ENCODE data around the gene BRAT1. TPM values are rescaled to one million over a fixed set of nuclear protein-coding genes. Genes with fewer than 3 reads are reported as not detected.

Gene BRAT1
- total RNA-seq, 4 donors from 2014 or later, result 40.5 to 88.4 (median 60.6) TPM

DNA sequence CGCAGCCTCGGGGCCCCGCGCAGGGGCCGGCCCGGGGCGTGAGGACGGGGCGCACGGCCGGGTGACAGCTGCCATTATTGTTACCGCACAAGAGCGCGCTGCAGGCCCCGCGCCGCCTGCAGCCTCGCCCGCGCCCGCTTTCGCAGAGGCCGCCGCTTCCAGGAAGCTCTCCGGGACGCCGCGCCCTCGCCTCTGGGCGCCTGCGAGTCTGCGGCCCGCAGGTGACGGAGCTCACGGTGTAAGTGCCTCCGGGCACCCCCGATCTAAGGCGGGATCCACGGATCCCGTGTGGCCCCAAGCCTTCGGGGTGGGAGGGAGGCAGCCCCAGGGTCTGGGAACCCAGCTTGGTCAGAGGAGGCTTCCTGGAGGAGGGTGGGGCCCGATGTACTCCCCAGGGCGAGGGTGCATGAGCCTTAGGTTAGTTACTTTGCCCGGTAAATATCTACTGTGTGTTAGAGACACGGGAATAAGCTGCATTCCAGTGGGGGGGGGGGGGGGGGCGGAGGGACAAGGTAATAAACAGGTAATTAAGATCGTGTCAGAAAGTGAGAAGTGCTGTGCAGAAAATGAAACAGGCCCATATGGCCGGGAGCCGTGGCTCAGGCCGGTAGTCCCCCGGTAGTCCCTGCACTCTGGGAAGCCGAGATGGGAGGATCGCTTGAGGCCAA is 4.1 kb upstream of the BRAT1 start:
- intact Hi-C loops (cut with DNase I; ENCODE audit: low total_unique reads), result no loop called here
- no peak for TF ChIP-seq POLR2A (IDR thresholded peaks at IDR 0.05)
- TF ChIP-seq, protein P1, sequence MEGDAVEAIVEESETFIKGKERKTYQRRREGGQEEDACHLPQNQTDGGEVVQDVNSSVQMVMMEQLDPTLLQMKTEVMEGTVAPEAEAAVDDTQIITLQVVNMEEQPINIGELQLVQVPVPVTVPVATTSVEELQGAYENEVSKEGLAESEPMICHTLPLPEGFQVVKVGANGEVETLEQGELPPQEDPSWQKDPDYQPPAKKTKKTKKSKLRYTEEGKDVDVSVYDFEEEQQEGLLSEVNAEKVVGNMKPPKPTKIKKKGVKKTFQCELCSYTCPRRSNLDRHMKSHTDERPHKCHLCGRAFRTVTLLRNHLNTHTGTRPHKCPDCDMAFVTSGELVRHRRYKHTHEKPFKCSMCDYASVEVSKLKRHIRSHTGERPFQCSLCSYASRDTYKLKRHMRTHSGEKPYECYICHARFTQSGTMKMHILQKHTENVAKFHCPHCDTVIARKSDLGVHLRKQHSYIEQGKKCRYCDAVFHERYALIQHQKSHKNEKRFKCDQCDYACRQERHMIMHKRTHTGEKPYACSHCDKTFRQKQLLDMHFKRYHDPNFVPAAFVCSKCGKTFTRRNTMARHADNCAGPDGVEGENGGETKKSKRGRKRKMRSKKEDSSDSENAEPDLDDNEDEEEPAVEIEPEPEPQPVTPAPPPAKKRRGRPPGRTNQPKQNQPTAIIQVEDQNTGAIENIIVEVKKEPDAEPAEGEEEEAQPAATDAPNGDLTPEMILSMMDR (IDR thresholded peaks at IDR 0.05), result no peak
- peak overlapping the region; percentile 80 for H3K4me3 ChIP-seq (ENCODE audit: low read depth, poor library complexity, severe bottlenecking)
- WGBS, 2 donors, result 14 to 18% methylated on average over 13 to 21 of the region's 53 CpGs
- DNase-seq (ENCODE audit: low spot score in 2 of 2), result no peak

DNA sequence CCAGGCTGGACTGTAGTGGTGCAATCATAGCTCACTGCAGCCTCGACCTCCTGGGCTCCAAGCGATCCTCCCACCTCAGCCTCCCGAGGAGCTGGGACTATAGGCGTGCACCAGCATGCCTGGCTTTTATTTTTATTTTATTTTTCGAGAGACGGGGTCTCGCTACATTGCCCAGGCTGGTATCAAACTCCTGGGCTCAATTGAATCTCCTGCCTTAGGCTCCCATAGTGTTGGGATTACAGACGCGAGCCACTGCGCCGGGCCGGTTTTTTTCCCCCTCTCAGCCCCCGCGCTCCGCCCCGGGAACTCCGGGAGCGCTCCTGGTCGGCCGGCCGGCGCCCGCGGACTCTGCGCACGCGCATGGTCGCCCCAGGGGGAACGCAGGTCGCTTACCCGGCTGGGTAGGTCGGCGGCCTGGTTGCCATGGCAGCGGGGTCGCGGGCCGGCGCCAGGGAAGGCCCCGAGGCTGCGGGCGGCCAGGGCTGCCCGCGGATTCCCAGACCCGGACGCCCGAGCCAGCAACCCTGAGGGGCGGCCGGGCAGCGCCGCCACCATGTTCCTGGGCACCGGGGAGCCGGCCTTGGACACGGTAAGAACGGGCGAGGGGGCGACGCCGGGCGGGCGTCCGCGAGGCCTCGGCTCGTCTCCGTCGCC is 3.4 kb upstream of the BRAT1 start, which contains the start of gene IQCE:
TSS of gene IQCE (plus strand) at position 351 of the 654 bp plus-strand sequence. CDS start at position 554, 203 bp downstream.
- DNase-seq (ENCODE audit: low spot score in 2 of 2), result peak; percentile 86 to 98
- TF ChIP-seq POLR2A (IDR thresholded peaks at IDR 0.05), result no peak
- TF ChIP-seq, protein P1 (IDR thresholded peaks at IDR 0.05), result no peak
- intact Hi-C loops (cut with DNase I; ENCODE audit: low total_unique reads), result no loop called here
- 1 to 2% methylated on average over 19 to 27 of the region's 66 CpGs for WGBS, 2 donors
- peak within 1 kb of the TSS; percentile 80 for H3K4me3 ChIP-seq (ENCODE audit: low read depth, poor library complexity, severe bottlenecking)

GRCh38 chr7:2554661-2555111 is 638 bp downstream of the BRAT1 start:
- H3K4me3 ChIP-seq (ENCODE audit: low read depth, poor library complexity, severe bottlenecking), result peak overlapping the region; percentile 56
- TF ChIP-seq, protein P1 (IDR thresholded peaks at IDR 0.05), result no peak
- TF ChIP-seq POLR2A (IDR thresholded peaks at IDR 0.05), result no peak
- WGBS, 2 donors, result 0 to 3% methylated on average over 3 to 11 of the region's 12 CpGs
- DNase-seq (ENCODE audit: low spot score in 2 of 2), result no peak
- intact Hi-C loops (cut with DNase I; ENCODE audit: low total_unique reads), result no loop called here

DNA sequence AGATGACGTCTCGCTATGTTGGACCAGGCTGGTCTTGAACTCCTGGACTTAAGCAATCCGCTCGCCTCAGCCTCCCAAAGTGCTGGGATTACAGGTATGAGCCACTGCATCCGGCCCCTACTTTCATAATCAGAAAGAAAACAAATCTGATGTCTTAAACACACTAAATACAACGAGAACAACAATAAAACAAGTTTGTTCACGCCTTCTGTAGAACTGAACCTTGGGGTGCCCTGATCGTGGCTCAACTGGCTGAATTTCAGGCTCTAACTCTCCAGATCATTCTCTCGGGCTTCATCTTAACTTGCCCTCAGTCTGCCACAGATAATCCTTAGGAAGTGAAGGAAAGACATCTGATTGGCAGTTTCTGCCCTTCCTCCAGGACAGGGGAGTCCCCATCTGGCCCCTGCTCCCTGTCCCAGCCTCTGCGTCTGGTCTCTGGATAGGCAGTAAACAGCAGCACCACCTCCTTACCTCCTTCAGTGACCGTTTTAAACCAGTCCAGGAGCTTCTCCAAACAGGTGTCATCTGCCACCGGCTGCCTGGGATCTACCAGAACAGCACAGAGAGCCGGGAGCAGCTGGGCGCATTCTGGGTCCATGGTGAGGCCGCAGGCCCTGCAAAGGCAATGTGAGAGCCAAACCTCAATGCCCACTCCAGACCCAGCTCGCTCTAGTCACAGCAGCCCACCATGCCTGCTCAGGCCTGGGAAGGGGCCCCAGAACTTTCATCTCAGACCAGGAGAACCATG is 1.3 kb downstream of the BRAT1 start:
- TF ChIP-seq POLR2A (IDR thresholded peaks at IDR 0.05), result no peak
- TF ChIP-seq, protein P1 (IDR thresholded peaks at IDR 0.05), result no peak
- intact Hi-C loops (cut with DNase I; ENCODE audit: low total_unique reads), result no loop called here
- 52 to 64% methylated on average over 12 to 15 of the region's 16 CpGs for WGBS, 2 donors
- no peak overlapping the region for H3K4me3 ChIP-seq (ENCODE audit: low read depth, poor library complexity, severe bottlenecking)
- DNase-seq (ENCODE audit: low spot score in 2 of 2), result no peak

DNA sequence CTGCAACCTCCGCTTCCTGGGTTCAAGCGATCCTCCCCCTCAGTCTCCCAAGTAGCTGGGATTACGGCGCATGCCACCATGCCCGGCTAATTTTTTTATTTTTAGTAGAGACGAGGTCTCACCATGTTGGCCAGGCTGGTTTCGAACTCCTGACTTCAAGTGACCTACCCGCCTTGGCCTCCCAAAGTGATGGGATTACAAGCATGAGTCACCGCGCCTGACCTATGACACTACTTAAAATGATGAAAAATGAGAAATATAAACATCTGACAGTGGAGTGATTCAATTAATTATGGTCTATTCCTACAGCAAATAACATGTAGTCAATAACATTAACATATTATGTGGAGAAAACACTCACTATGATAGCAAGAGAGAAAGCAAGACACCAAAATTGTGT is 2.2 kb downstream of the BRAT1 start:
- intact Hi-C loops (cut with DNase I; ENCODE audit: low total_unique reads), result no loop called here
- 94 to 95% methylated on average over 10 of the region's 10 CpGs for WGBS, 2 donors
- TF ChIP-seq, protein P1 (IDR thresholded peaks at IDR 0.05), result no peak
- no peak for TF ChIP-seq POLR2A (IDR thresholded peaks at IDR 0.05)
- no peak for DNase-seq (ENCODE audit: low spot score in 2 of 2)
- H3K4me3 ChIP-seq (ENCODE audit: low read depth, poor library complexity, severe bottlenecking), result no peak overlapping the region

All from lower leg skin (tissue), 4 donors.